C1 segment of cervical spinal cord (tissue), 14 donors: ENCODE measurements around the gene GPR107.

Experiments
- DNase-seq, 14 donors: peaks; one replicate each; lab custom pipeline; 2025; lab: John Stamatoyannopoulos, UW

Gene GPR107

DNA sequence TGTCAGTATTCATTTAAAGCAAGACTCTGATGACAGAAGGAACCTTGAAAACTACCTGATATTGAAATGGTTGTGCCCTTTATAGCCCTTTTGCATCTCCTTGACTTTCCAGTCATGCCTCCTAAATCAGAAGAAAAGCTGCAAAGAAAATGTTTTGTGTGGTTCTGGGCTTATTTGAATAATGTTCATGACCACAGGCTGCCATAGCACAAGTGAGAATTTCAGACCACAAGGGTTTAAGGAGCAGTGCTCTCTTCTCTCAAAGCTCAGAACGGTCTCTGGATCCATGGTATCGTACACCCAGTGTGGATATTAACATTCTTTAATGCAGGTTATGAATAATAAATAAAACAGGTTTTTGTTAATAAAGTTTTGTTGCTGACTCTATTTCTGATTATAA, 54.2 kb downstream of the GPR107 start:
- DNase-seq: no peak

DNA sequence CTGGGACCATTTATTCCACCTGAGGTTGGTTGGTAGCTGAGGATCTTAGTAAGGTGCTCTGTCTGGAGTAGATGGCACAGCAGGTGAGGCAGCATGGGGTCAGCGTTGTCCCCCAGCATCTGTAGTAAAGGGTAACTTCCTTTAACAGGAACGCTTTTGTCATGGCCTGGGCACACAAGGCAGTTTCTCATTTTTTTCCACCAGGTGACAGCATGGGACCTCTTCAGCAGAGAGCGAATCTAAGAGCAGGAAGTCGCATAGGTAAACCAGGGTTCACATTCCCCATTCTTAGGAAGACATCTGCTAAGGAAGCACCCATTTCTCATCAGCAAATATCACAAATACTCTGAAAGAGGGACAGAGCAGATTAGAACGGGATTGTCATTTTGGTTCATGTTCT, 56.5 kb downstream of the GPR107 start:
- peak in 1 of 14 donors; percentile 57 for DNase-seq

DNA sequence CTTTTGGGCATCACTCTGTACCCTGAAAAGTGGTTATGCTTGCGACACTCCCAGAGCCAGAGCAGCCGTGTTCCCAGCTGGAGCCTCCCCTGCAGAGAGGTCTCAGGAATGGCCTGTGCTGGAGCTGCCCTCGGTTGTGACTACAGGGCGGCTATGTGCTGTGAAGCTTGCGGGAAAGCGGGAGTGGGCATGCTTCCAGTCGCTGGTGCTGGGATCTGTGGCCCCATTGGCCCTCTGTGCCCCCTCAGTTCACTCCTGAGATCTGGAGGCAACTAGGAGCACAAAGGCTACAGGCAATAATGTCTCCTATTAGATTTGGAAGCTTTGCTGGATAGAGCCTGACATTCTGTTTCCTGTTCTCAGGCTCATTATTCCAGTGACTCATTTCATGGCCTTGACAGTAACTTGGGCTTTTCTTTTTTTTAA, 56.9 kb downstream of the GPR107 start:
- peak in 1 of 14 donors; percentile 56 for DNase-seq

DNA sequence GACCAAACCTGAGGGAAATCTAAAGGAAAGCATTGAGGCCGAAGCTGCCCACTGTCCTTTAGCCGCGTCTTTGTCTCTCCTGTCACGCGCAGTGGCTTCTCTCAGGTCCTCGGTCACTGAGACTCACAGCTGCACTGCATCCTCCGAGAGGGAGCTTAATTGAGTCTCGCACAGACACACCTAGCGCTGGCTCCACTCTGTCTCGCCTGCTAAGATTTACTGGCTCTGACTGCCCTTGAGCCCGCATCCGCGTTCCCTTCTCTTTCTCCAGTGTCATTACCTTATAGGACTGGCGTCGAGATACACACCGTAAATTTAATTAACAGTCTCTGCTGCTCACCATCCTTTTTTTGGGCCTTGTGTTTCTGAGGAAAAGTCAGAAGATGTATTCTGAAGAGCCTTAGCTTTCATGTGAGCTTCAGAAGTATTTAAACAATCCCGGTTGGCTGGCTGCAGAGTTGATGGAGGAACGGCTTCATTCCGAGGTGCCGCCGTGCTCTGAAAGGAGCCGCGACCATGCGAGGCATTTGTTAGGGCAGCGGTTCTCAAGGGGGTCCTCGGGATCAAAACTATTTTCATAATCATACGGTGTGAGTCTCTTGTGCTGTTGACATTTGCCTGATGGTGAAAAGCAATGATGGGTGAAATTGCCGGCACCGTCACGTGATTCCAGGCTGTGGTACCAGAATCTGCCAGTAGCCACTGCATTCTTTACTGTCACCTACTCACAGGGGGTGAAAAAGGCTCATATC, 58.3 kb downstream of the GPR107 start:
- DNase-seq: peak in 1 of 14 donors; percentile 12

DNA sequence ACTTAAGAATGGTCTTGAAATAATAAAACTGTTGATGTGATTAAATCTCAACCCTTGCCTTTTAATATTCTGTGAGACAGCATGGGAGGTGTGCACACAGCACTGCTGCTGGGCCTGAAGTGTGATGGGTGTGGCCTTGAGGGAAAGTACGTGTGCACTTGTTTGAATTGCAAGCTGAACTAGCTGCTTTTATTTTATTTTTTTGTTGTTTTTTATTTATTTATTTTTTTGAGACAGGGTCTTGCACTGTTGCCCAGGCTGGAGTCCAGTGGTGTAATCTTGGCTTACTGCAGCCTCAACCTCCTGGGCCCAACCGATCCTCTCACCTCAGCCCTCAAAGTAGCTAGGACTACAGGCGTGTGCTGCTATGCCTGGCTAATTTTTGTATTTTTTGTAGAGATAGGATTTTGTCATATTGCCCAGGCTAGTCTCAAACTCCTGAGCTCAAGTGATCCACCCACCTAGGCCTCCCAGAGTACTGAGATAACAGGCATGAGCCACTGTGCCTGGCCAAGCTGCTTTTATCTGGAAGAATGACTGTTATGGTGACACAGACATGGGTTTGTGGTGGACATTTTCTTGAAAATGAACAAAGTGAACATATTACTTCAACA, 58.9 kb downstream of the GPR107 start:
- no peak for DNase-seq

DNA sequence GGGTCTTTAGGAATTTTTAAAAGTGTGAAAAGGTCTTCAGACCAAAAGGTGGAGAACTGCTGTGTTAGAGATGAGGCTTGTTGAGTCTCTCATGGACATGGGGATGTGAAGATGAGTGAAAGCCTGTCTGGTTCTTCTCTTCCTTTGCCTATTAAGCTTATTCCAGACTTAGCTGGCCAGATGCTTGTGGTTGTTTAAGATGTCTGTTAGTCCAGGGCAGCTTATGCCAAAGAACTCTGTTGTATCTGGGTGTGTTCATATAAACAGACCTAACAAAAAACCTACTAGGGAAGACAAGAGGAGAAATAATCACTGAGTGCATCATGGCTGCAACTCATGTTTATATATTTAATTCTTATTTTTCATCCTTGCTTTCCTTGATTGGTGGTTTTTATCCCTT, 61.0 kb downstream of the GPR107 start:
- DNase-seq: no peak

DNA sequence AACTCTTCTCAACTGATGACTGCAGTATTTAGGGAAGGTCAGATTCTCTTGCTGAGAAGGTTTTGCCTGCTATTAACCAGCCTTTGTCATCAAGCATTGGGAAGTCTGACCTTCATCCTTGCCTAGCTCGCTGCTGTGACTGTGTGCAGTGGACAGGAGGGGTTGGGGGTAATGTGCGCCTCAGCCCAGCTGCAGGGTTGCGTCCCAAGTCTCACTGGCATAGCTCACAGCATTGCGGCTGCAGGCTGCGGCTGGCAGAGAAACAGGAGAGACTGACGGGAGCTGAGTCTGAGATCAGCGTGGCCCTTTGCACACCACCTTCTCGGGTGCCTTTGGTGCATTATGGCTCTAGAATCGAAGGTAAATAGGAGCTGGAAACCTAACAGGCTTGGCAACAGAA, 62.6 kb downstream of the GPR107 start:
- peak in 2 of 14 donors; percentile 17 to 32 for DNase-seq

DNA sequence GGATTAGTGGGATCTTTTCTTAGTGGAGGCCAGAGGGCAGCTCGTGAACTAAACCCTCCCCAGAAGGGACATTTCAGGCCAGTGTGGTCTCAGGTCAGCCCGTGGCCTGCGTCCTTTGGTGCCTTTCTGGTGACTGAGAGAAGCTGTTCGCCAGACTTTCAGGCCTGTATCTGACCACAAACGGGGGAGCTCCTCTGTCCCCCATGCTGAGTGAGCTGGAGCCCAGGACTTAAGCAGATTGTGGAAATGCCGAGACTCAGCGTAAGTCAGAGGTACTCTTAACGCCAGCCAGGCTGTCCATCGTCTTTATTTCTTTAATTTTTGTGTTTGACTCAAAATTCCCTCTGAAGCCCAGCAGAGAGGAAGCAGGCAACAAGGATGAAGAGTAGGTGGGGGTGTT, 63.7 kb downstream of the GPR107 start:
- no peak for DNase-seq

DNA sequence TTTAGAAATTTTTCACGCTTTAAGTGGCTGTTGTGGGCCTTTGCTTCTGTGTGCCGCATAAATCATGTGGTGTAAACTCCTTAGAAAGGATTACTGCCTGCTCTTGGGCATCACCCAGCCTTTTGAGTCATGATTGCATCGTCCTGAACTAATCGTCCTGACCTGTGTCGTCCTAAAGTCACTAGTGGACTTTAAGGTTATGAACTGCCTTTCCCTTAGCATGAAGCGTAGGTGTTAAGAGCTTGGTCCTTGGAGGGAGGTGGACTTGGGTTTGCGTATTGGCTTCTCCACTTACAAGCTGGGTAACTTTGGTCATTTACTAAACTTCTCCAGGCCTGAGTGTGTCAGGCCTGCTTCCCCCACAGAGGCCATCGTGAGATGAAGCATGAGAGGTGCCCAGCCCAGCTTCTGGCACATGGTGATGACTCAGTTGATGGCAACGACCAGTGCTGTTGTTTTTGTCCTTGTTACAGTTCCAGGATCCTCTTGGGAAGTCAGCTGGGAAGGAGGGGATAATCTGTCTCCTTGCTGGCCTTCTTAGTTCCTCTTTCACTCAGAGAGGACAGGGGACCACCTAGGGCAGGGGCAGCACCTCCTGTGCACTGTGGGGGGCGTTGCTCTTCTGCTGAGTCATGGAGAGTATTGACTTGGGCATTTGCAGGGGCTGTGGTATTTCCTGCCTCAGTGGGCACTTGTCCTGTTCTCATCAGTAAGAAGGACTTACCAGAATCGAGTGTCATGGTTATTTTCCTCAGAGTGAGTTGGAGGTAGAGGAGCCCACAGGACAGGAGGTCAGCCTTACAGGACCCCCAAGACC, 64.3 kb downstream of the GPR107 start:
- peak in 2 of 14 donors; percentile 58 to 69 for DNase-seq

DNA sequence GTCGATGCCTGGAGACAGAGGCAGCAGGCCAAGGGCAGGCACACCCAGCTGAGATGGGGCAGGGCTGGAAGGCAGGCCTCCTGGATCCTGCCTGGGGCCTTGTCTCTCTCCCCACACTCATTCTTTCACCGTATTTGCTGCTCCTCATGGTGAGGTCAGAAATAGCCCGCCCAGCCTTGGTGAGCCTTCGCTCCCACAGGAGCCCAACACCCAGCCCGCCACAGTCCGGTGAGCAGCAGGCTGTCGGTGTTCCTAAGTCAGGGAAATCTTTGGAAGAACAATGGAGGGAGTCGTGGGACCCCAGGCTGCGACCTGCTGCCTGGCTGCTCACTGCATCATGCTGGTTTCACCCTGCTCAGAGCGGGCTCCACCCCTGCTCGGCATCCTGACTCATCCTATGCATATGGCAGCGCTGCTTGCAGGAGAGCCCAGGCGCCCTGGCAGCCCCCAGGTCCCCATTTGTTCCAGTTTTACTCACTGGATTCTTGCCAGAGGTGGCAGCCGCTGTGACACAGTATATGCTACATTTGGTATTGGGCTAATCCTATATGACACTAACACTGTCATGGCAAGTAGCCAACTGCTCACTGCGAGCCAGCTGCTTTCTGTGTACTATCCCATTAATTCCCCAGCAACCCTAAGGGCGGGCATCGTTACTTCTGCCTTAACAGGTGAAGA, 65.3 kb downstream of the GPR107 start:
- DNase-seq: peak in 2 of 14 donors; percentile 37 to 78

DNA sequence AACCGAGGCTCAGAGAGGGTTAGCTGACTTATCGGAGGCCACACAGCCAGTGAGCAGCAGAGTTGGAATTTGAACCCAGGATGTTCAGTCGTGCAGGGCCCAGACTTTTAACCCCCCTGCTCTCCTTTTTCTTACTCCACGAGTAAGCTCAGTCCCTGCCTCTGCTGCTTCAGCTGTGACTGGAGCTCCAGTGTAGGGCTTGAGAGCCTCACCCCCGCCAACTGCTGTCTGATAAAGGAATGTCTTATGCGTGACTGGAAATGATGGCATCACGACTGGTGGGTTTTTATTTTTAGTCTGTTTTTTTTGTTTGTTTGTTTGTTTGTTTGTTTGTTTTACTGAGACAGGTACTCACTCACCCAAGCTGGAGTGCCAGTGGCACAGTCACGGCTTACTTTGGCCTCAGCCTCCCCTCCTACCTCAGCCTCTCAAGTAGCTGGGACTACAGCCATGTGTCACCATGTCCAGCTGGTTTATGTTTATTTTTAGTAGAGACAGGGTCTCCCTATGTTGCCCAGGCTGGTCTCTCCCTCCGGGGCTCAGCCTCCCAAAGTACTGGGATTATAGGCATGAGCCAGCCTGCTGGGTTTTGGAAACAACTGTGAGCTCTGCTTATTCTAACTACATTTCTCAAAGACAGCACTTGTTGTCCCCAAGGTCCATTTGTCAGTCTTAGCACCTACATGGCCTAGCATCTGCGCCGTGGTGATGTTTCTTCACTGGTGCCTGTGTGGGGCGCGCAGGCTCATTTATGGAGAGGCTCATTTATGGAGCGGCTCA, 66.0 kb downstream of the GPR107 start:
- DNase-seq: peak in 1 of 14 donors; percentile 37

DNA sequence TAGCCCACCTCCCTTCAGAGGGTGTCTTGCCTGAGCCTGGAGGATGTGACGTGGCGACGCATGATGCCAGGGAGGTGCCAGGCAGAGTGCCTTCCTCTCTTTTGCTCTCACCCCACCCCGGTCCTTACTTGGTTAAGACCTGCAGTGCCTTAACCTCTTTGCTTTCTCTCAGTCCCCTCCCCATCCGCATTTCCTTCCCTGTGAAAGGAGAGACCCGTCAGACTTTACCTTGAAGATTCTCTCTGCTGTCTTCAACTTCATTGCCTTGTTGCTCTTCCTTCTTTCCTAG, 66.5 kb downstream of the GPR107 start:
- DNase-seq: no peak

DNA sequence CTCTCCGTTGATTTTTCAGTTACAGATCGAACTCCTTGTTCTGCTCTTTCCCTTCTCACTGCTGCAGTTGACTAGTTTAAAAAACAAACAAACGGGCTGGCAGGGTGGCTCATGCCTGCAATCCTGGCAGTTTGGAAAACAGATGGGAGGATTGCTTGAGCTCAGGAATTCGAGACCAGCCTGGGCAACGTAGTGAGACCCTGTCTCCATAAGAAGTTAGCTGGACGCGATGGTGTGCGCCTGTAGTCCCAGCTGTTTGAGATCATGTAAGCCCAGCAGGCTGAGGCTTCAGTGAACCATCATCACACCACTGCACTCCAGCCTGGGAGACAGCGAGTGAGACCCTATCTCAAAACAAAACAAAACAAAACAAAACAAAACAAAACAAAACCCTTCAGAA, 67.1 kb downstream of the GPR107 start:
- no peak for DNase-seq

DNA sequence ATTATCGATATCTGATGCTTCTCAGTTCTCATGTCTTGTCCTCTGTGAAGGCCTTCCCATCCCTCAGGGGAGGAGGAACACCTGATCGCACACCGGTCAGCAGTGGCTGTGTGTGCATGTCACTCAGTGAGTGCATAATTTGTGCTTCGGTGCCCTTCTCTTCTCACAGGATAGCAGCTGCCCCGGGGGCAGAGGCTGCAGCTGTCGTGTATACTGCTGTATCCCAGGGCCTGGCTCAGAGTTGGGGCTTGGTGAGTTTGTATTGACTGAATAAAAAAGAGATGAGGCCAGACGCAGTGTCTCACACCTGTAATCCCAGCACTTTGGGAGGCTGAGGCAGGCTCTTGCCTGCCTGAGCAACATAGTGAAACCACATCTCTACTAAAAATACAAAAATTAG, 68.8 kb downstream of the GPR107 start:
- DNase-seq: no peak

DNA sequence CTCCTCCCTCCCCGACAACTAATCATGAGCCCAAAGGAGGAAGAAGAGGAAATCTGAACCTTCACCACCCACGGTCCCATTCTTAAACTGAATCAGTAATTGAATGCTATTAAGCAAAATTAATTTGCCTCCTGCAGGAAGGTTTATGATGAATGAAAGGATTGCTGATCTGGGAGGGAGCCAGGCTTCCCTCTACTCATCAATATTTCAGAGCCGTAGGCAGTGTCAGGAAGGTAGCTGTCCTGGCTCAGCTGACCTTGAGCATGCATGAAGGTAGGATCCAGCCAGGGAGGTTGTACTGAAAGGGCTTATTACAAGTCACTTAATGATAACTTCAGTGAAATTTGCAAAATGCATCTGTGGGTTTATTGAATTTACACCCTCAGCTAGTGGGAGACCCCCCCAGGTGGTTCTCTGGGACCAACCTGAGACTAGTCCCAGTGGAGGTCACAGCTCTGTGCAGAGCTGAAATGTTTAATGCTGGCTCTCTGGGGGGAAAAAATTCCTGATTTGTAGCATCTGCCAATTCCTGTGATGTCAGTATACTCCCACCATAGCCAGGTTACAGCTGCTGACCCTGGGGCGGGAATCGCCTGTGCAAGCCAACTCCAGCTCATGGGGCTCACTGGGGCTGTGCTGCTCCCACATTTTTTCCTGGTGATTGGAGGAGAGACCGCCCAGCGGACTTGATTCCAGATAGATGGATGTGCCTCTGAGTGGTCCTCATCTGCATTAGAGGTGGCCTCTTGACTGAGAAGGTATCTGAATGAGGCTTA, 70.6 kb downstream of the GPR107 start:
- no peak for DNase-seq

DNA sequence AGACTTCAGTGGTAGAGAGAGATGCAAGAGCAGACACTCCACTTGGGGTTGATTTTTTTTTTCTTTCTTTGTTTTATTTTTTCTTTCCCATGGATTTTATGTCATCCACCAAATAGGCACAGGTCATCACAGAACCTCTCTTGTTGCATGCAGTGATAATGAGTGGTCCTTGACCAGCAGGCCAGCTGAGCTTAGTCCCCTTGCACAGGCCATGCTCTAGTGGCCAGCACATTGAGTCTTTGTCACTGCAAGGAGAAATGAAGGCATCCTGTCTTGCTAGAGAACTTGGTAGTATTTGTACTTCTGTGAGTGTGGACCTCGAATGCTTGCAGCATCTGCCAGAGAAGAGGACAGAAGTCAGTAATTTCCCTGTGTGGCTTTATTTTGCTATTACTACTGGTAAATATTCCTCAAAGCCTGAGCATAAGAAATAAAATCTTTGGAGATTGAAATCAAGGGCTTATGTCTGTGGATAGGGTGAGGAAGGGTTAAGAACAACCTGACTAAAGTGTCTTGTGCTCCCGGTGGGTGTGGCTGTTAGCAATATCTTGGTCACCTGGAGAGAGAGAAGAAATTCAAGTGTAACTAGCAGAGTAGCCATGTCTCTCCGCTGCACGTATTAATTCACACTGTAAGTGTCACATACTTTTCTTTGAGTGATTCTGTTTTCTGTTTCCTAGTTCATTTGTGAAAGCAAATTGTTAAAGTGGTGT, 73.2 kb downstream of the GPR107 start:
- DNase-seq: no peak

DNA sequence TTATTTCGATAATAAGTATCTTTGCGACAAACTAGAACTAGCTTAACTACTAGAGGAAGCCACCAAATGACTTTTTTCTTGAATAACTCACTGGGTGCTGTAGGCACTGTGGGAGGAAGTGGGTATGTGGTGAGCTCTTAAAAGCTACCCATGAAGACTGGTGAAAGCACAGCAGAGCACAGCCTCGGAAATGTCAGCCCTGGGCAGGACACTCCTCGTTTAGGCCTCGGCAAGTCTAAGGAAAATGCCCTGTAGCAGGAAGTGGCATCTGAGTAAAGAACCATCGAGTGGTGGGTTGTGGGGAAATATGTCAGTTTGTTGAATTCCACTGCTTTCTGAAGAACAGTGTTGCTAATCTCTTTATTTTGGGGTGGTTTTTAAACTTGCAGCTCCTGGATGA, 74.5 kb downstream of the GPR107 start:
- peak in 3 of 14 donors; percentile 13 to 49 (median 26) for DNase-seq

DNA sequence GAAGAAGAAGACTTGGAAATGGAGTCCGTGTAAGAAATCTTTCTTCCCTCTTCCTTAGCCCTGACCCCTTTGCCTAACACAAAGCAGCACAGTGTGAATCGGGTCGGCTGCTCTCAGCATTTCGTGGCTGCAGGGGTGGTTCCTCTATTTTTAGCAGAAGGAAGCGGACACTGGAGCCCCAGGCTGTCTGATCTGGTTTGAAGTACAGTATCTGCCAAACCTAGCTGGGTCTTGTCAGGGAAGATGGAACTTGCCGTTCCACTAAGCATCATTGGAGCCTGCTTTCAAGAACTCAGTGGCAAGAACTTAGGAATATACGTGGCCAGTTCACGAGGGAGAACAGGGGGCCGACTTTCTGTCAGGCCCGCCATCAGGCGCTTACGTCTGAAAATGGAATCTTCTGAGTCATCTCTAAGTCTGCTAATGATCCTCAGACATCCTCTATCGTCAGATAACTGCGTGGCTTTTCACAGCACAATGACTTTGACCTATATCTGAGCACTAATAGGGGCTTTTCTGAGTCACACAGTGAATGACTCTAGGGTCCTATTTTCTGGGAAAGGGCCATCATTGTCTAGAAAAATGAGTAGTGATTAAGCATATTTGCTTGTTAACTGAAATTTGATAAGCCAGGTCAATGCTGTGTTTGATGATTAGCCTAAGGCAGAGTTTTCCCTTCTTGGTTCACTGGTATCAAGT, 75.2 kb downstream of the GPR107 start:
- peak in 9 of 14 donors; percentile 14 to 82 (median 35) for DNase-seq

DNA sequence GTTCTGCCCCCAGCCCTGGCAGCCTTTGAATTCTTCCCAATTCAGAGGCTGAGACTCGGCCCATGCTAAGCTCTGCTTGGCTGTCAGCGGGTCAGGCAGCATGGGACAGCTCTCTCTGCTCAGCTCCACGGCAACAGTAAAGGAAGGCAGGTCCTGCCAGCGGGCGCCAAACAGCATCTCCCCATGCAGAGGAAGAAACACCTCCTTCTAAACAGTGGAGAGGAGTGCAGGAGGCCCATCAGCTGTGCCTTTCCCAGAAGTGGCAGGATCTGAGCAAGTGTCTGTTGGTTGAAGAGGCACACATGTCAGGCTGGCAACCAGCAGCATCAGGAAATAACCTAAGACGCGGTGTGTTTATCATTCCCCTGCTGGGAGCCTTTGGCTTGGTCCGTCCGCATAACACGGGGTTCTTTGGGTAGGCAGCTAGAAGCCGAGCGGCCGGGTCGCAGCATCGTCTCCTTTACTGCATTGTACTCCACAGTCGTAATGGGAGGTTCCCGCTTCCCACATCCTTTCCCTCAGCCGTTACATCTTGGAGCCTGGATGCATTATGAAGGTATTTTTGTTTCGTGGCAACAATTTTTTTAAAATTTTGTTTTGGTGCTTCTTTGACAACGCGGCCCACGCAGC, 75.8 kb downstream of the GPR107 start:
- DNase-seq: peak in 5 of 14 donors; percentile 19 to 81 (median 33)
